ENCODE data around the gene RCOR1. TPM values are rescaled to one million over a fixed set of nuclear protein-coding genes. Genes with fewer than 3 reads are reported as not detected.

The RCOR1 gene
- total RNA-seq, 1 experiment from 2014 or later = 34.1 TPM

GRCh38 chr14:102583726-102584125, 8.7 kb upstream of the RCOR1 start:
- Histone ChIP-seq H3K23ac (ENCODE audit: insufficient read length, low read depth, low read length) (no peak overlapping the region), H3K79me2 (ENCODE audit: insufficient read depth, low read length) (no peaks in the 10 kb centered on the region), H3K4me2 (ENCODE audit: insufficient read depth, insufficient read length, low read length) (no peak overlapping the region), H3K14ac (ENCODE audit: insufficient read depth, low read length) (no peak overlapping the region), H2BK12ac (ENCODE audit: insufficient read length, low read depth, low read length) (no peak overlapping the region), H2AK5ac (ENCODE audit: insufficient read length, low read length) (no peak overlapping the region), H4K5ac (ENCODE audit: insufficient read length, low read depth, low read length) (no peak overlapping the region), H3K56ac (ENCODE audit: insufficient read length, low read depth, low read length) (no peak overlapping the region), H3K23me2 (ENCODE audit: insufficient read length, low read depth, low read length, poor library complexity, severe bottlenecking) (no peaks in the 10 kb centered on the region), H4K8ac (replicated peaks; ENCODE audit: insufficient read length, low read depth, low read length) (no peak overlapping the region), H3K4ac (ENCODE audit: low read depth, low read length) (no peak overlapping the region), H3K79me1 (ENCODE audit: insufficient read depth, low read depth, low read length, poor library complexity, severe bottlenecking) (no peaks in the 10 kb centered on the region), H2AFZ (ENCODE audit: low read length) (no peak overlapping the region), H3K18ac (ENCODE audit: insufficient read length, low read depth, low read length) (no peak overlapping the region), H3K4me1 (ENCODE audit: insufficient read depth, low read length) (no peaks in the 10 kb centered on the region), H2BK120ac (ENCODE audit: low read depth, low read length, poor library complexity, severe bottlenecking) (no peak overlapping the region), H2BK20ac (ENCODE audit: low read depth, low read length, poor library complexity, severe bottlenecking) (no peak overlapping the region), H2BK5ac (ENCODE audit: insufficient read length, low read length) (no peak overlapping the region), H3K9ac (ENCODE audit: extremely low read depth, insufficient read length, low read length) (no peak overlapping the region), H3K9me3 (ENCODE audit: control insufficient read depth, low read depth, low read length) (no peaks in the 10 kb centered on the region), H3K27me3 (ENCODE audit: insufficient read depth, low read length) (no peaks in the 10 kb centered on the region), H3K27ac (ENCODE audit: insufficient read length, low read depth, low read length) (no peak overlapping the region), H3T11ph (ENCODE audit: low read length) (no peak overlapping the region), H2BK15ac (ENCODE audit: low read depth, low read length) (no peak overlapping the region), H4K20me1 (ENCODE audit: control insufficient read depth, insufficient read depth, insufficient read length) (no peaks in the 10 kb centered on the region), H4K91ac (ENCODE audit: insufficient read length, low read depth, low read length) (no peak overlapping the region)
- Mint-ChIP-seq H3K4me1 (peaks cover 21% of the 10 kb centered on the region in 2 experiments), H3K4me3 (no peak overlapping the region), H3K27ac (peak overlapping the region in 1 of 3 experiments; percentile 88; a peak in 1 of 7 replicates), H3K9me3 (no peaks in the 10 kb centered on the region; a peak in 1 of 5 replicates), H3K36me3 (ENCODE audit: insufficient read depth in 1 of 3, low read depth in 3 of 3) (no peaks in the 10 kb centered on the region; a peak in 1 of 7 replicates), H3K27me3 (ENCODE audit: low read depth) (no peaks in the 10 kb centered on the region)
- no CpG with 5 or more reads among the region's 7 CpGs for WGBS (ENCODE audit: extremely low coverage, insufficient read length, low lambda C conversion rate)
- no peak for TF ChIP-seq CTCF (conservative IDR thresholded peaks at IDR 0.05)
- DNase-seq = no peak
